Endothelial cell of umbilical vein (primary cell): ENCODE results near the gene RPP21.

Experiments used
- GATA2 ChIP-seq: IDR thresholded peaks from 2 replicates; pipeline ENCODE4 v1.7.0; 2011; ENCODE audit warnings: low read depth, mild to moderate bottlenecking, moderate library complexity, mixed read lengths, low read length; ENCODE audit not compliant: insufficient read length, insufficient read depth
- MYC ChIP-seq: IDR thresholded peaks from one replicate; pipeline ENCODE4 v1.6.1; 2011; ENCODE audit warnings: mild to moderate bottlenecking, low read depth, low read length
- TF ChIP-seq, protein P1 (sequence below), 2 donors: IDR thresholded peaks; 1 replicate in 1 of 2; 2 replicates in 1 of 2; pipeline ENCODE4 v1.5.1; 2011; ENCODE audit warnings: low read length in 2 of 2, mild to moderate bottlenecking in 2 of 2, moderate library complexity in 2 of 2, control low read depth in 1 of 2, inconsistent platforms in 1 of 2, low read depth in 1 of 2; ENCODE audit not compliant: insufficient read depth in 1 of 2; ENCODE audit errors: extremely low read depth in 1 of 2

DNA sequence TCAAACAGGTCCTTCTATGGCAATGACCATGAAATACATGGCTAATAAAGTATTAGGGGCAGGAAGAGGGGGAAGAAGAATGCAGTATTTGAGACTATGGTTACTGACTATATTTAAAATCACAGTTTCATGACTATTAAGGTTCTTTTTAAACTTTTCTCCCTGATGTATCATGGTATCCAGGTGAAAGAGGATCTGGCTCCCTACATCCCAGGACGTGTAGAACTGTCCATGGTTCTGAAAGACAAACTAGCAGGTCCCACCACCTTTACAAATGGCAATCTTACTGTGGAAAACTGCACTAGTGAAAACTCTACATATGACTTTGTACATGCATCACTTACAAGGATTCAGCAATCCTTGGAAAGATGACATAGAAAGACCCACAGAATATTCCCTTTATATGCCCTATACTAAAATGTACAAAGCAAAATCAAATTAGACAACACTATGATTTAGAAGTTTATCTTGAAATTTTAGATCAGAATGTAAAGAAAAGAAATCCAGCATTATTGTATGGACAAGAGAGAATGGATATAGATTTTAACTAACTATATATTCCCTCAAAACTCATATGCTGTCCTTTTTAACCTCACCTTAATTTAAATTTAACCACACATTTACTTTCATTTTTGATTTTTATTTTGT, 33.5 kb downstream of the RPP21 start:
- TF ChIP-seq, protein P1, sequence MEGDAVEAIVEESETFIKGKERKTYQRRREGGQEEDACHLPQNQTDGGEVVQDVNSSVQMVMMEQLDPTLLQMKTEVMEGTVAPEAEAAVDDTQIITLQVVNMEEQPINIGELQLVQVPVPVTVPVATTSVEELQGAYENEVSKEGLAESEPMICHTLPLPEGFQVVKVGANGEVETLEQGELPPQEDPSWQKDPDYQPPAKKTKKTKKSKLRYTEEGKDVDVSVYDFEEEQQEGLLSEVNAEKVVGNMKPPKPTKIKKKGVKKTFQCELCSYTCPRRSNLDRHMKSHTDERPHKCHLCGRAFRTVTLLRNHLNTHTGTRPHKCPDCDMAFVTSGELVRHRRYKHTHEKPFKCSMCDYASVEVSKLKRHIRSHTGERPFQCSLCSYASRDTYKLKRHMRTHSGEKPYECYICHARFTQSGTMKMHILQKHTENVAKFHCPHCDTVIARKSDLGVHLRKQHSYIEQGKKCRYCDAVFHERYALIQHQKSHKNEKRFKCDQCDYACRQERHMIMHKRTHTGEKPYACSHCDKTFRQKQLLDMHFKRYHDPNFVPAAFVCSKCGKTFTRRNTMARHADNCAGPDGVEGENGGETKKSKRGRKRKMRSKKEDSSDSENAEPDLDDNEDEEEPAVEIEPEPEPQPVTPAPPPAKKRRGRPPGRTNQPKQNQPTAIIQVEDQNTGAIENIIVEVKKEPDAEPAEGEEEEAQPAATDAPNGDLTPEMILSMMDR (IDR thresholded peaks at IDR 0.05; ENCODE audit: extremely low read depth in 1 of 2, insufficient read depth in 1 of 2, low read depth in 1 of 2, low read length in 2 of 2): no peak
- TF ChIP-seq GATA2 (no peak), MYC (no peak)
